Liver (tissue), 3 donors: Measurements from ENCODE around the gene CNOT4.

Experiments
- ATF3 ChIP-seq: IDR thresholded peaks from 2 replicates; pipeline ENCODE4 v1.6.1; 2016; ENCODE audit warnings: antibody characterized with exemption
- CTCF ChIP-seq: fragments of 150-350 bp; IDR thresholded peaks from 2 replicates; pipeline ENCODE4 v1.5.1; 2017; ENCODE audit warnings: improper control_type of control experiment, low read depth, low read length; ENCODE audit not compliant: missing input control
- FOXA1 ChIP-seq: IDR thresholded peaks from 2 replicates; pipeline ENCODE4 v1.6.1; 2016; ENCODE audit warnings: antibody characterized with exemption
- GABPA ChIP-seq, 2 donors: IDR thresholded peaks in 1 of 2; conservative IDR thresholded peaks in 1 of 2; 2 replicates each; pipeline ENCODE4 v1.6.1; 2016; ENCODE audit warnings: antibody characterized with exemption in 2 of 2, mild to moderate bottlenecking in 1 of 2, moderate library complexity in 1 of 2
- MAX ChIP-seq: IDR thresholded peaks from 2 replicates; pipeline ENCODE4 v1.6.1; 2016; ENCODE audit warnings: antibody characterized with exemption
- REST ChIP-seq: IDR thresholded peaks from 2 replicates; pipeline ENCODE4 v1.6.1; 2016; ENCODE audit warnings: antibody characterized with exemption, mild to moderate bottlenecking
- SP1 ChIP-seq: IDR thresholded peaks from 2 replicates; pipeline ENCODE4 v1.6.1; 2018; ENCODE audit warnings: antibody characterized with exemption, mild to moderate bottlenecking
- YY1 ChIP-seq: IDR thresholded peaks from 2 replicates; pipeline ENCODE4 v1.6.1; 2016; ENCODE audit warnings: antibody characterized with exemption, mild to moderate bottlenecking
- donor health status: healthy.
- donor health status: healthy.

GRCh38 chr7:135501402-135501801 lies 8.5 kb downstream of the CNOT4 start:
- TF ChIP-seq MAX (no peak), CTCF (no peak), YY1 (no peak), REST (no peak), SP1 (no peak), FOXA1 (no peak), ATF3 (no peak), GABPA (IDR thresholded peaks at IDR 0.05 in 1 of 2, conservative IDR thresholded peaks at IDR 0.05 in 1 of 2) (no peak)
